Keratinocyte (primary cell): ENCODE measurements around the gene SSTR1. TPM values are rescaled to one million over a fixed set of nuclear protein-coding genes. Genes with fewer than 3 reads are reported as not detected.

Experiments used
- DNase-seq: peaks from one replicate; pipeline ENCODE4 v3.0.0-alpha.2; 2011; ENCODE audit warnings: low read depth, missing footprints, low spot score
- FAIRE-seq: peaks from 2 replicates; lab custom pipeline; 2011; peaks lifted over from hg19 to GRCh38; lab: Jason Lieb, UNC
- H2AFZ ChIP-seq: 2 replicates; pipeline ENCODE4 v1.6.0; 2012; ENCODE audit warnings: low read length, control low read depth, inconsistent platforms; ENCODE audit not compliant: control insufficient read depth
- H3K27ac ChIP-seq: 2 replicates; pipeline ENCODE4 v1.5.1; 2011; ENCODE audit warnings: low read length; ENCODE audit not compliant: control insufficient read depth, insufficient read depth
- H3K27me3 ChIP-seq: 3 replicates; pipeline ENCODE4 v1.6.0; 2011; ENCODE audit warnings: low read length; ENCODE audit not compliant: control insufficient read depth, insufficient read depth; ENCODE audit errors: extremely low read depth
- H3K36me3 ChIP-seq, 2 experiments: 2 replicates in 1 of 2; 3 replicates in 1 of 2; pipeline ENCODE4 v1.5.1; 2011; ENCODE audit warnings: low read length in 2 of 2, mild to moderate bottlenecking in 1 of 2; ENCODE audit not compliant: control insufficient read depth in 2 of 2, insufficient read depth in 2 of 2; ENCODE audit errors: extremely low read depth in 1 of 2
- H3K4me1 ChIP-seq: 3 replicates; pipeline ENCODE4 v1.5.1; 2011; ENCODE audit warnings: low read length; ENCODE audit not compliant: control insufficient read depth, insufficient read depth; ENCODE audit errors: extremely low read depth
- H3K4me2 ChIP-seq: 3 replicates; pipeline ENCODE4 v1.6.0; 2011; ENCODE audit warnings: low read depth, low read length; ENCODE audit not compliant: control insufficient read depth, insufficient read depth; ENCODE audit errors: extremely low read depth
- H3K4me3 ChIP-seq, 3 experiments: fragments of 200-600 bp in 1 of 3; sonication (generic) in 1 of 3; 2 replicates in 2 of 3; 3 replicates in 1 of 3; pipeline ENCODE4 v1.5.1; 2011 to 2016; ENCODE audit warnings: low read length in 3 of 3, mild to moderate bottlenecking in 3 of 3, control low read depth in 2 of 3, inconsistent platforms in 1 of 3, low read depth in 1 of 3, mixed read lengths in 1 of 3, mixed run types in 1 of 3, moderate library complexity in 1 of 3; ENCODE audit not compliant: control insufficient read depth in 2 of 3, insufficient read depth in 2 of 3; ENCODE audit errors: extremely low read depth in 1 of 3
- H3K79me2 ChIP-seq: 2 replicates; pipeline ENCODE4 v1.6.0; 2012; ENCODE audit warnings: low read length; ENCODE audit not compliant: control insufficient read depth, insufficient read depth
- H3K9ac ChIP-seq: 3 replicates; pipeline ENCODE4 v1.6.0; 2011; ENCODE audit warnings: low read length; ENCODE audit not compliant: control insufficient read depth, insufficient read depth; ENCODE audit errors: extremely low read depth
- H3K9me1 ChIP-seq: 3 replicates; pipeline ENCODE4 v1.6.0; 2011; ENCODE audit warnings: low read length; ENCODE audit not compliant: control insufficient read depth, insufficient read depth; ENCODE audit errors: extremely low read depth
- H3K9me3 ChIP-seq: 2 replicates; pipeline ENCODE4 v1.5.1; 2012; ENCODE audit warnings: low read depth, low read length; ENCODE audit not compliant: control insufficient read depth
- H4K20me1 ChIP-seq: 3 replicates; pipeline ENCODE4 v1.6.0; 2011; ENCODE audit warnings: low read length; ENCODE audit not compliant: control insufficient read depth, insufficient read depth; ENCODE audit errors: extremely low read depth
- EZH2 ChIP-seq: IDR thresholded peaks from one replicate; pipeline ENCODE4 v1.6.1; 2012; ENCODE audit warnings: inconsistent platforms, mild to moderate bottlenecking, low read length, moderate library complexity
- dilution Hi-C: fragments of 300-500 bp; cut with MboI; formaldehyde crosslinking; loops from one replicate; pipeline ENCODE4 v1.7.0; 2020; ENCODE audit warnings: low sequenced_read_pairs; ENCODE audit not compliant: extremely low pct_ligation_motif_present
- polyA plus RNA-seq, 5 experiments: library from polyadenylated mRNA; depleted of rRNA in 3 of 5; stranded (reverse) in 3 of 5; stranded (forward) in 1 of 5; unstranded in 1 of 5; fragments of >200 nt; gene quantifications; 1 replicate in 1 of 5; 2 replicates in 3 of 5; 3 replicates in 1 of 5; pipeline versions ENCODE4 v1.2.1 to v1.2.3, GENCODE V29; 2011 to 2012; ENCODE audit warnings: missing spikeins in 2 of 5, low read depth in 1 of 5, low replicate concordance in 1 of 5
- TF ChIP-seq, protein P1 (sequence below), 3 experiments: IDR thresholded peaks in 1 of 3; conservative IDR thresholded peaks in 1 of 3; optimal IDR thresholded peaks in 1 of 3; 2 replicates in 2 of 3; 3 replicates in 1 of 3; pipeline versions ENCODE3 to v1.5.1; 2011; ENCODE audit warnings: low read length in 3 of 3, mild to moderate bottlenecking in 3 of 3, moderate library complexity in 2 of 3, control low read depth in 1 of 3, inconsistent platforms in 1 of 3; ENCODE audit not compliant: insufficient read depth in 2 of 3; ENCODE audit errors: extremely low read depth in 1 of 3

Gene SSTR1
- polyA plus RNA-seq, 1 donor (not counting 4 experiments of a cell fraction or from before 2014, with no cell fraction given), result 0.05 TPM

DNA sequence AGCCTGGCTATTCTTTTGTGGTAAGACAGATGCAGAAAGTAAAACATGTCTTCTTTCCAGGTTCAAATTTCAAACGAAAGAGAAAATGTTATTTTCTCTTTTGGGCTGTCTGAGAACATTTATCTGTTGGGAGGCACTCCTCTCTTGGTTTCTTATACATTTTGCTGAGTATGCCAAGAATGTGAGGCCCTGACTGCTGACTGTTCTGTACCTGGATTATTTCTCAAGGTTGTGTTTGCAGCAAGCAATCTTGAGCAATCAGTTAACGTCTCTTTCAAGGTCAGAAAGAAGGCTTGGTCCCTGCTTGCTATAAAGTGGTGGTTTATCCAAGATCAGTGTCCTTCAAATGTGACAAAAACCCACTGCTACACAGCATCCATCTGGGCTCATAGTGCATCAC lies 9.8 kb downstream of the SSTR1 start:
- H2AFZ ChIP-seq, result no peak overlapping the region
- no peaks in the 10 kb centered on the region for H4K20me1 ChIP-seq
- dilution Hi-C loops, result no loop called here
- no peaks in the 10 kb centered on the region for H3K9me1 ChIP-seq
- FAIRE-seq (no peak), DNase-seq (no peak)
- no peak overlapping the region for H3K9ac ChIP-seq
- no peaks in the 10 kb centered on the region for H3K36me3 ChIP-seq
- no peak overlapping the region for H3K4me3 ChIP-seq
- H3K4me2 ChIP-seq, result no peak overlapping the region
- no peaks in the 10 kb centered on the region for H3K27me3 ChIP-seq
- no peaks in the 10 kb centered on the region for H3K9me3 ChIP-seq
- no peak for TF ChIP-seq EZH2
- H3K4me1 ChIP-seq, result no peaks in the 10 kb centered on the region
- no peak overlapping the region for H3K27ac ChIP-seq
- no peaks in the 10 kb centered on the region for H3K79me2 ChIP-seq

DNA sequence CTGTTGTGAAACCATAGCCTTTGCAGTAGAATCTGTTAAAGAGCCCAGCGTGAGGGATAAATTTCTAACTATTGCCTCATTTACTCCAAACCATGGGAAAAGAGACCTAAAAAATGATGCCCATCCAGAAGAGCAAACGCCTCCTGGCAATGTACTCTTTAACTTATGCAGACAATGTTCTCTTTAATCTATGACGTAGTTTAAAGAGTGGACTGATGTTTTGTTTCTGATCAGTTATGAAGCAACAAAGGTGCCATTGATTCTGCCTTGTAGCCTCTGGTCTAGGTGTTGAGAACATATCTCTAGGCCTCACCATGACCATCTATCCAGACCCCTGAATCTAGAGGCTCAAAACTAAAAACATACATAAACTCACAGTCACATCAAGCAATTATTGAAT lies 13.4 kb downstream of the SSTR1 start:
- Histone ChIP-seq H4K20me1 (no peaks in the 10 kb centered on the region), H3K4me3 (no peak overlapping the region), H3K9me3 (no peaks in the 10 kb centered on the region), H2AFZ (no peak overlapping the region), H3K27ac (no peak overlapping the region), H3K4me2 (no peak overlapping the region), H3K9ac (no peak overlapping the region), H3K9me1 (no peaks in the 10 kb centered on the region), H3K27me3 (no peaks in the 10 kb centered on the region), H3K36me3 (no peaks in the 10 kb centered on the region), H3K79me2 (no peaks in the 10 kb centered on the region), H3K4me1 (no peaks in the 10 kb centered on the region)
- dilution Hi-C loops, result no loop called here
- DNase-seq (no peak), FAIRE-seq (no peak)
- TF ChIP-seq, protein P1, sequence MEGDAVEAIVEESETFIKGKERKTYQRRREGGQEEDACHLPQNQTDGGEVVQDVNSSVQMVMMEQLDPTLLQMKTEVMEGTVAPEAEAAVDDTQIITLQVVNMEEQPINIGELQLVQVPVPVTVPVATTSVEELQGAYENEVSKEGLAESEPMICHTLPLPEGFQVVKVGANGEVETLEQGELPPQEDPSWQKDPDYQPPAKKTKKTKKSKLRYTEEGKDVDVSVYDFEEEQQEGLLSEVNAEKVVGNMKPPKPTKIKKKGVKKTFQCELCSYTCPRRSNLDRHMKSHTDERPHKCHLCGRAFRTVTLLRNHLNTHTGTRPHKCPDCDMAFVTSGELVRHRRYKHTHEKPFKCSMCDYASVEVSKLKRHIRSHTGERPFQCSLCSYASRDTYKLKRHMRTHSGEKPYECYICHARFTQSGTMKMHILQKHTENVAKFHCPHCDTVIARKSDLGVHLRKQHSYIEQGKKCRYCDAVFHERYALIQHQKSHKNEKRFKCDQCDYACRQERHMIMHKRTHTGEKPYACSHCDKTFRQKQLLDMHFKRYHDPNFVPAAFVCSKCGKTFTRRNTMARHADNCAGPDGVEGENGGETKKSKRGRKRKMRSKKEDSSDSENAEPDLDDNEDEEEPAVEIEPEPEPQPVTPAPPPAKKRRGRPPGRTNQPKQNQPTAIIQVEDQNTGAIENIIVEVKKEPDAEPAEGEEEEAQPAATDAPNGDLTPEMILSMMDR (optimal IDR thresholded peaks at IDR 0.05 in 1 of 3, IDR thresholded peaks at IDR 0.05 in 1 of 3, conservative IDR thresholded peaks at IDR 0.05 in 1 of 3; ENCODE audit: extremely low read depth in 1 of 3, insufficient read depth in 2 of 3, low read length in 3 of 3), result no peak
- TF ChIP-seq EZH2, result no peak

DNA sequence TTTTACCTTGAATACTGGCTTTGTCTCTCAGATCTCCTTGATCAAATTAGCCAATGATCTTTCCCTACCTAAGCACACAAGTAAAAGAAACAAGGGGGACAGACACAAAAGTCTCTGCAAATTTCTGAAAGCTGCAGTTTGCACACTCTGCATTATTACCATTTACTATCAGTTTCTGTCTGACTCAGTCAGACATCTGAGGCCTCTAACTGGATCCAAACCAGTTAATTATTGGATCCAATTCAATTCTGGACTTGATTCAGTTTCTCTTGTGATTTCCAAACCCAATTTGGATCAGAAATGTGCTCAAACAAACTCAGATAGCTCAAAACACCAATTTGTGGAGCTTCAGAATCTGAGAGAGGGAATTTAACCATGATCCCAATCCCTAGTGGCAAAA lies 16.6 kb downstream of the SSTR1 start:
- Histone ChIP-seq H3K36me3 (no peaks in the 10 kb centered on the region), H3K9ac (no peak overlapping the region), H3K79me2 (no peaks in the 10 kb centered on the region), H3K4me3 (no peak overlapping the region), H4K20me1 (no peaks in the 10 kb centered on the region), H3K4me2 (no peak overlapping the region), H2AFZ (no peak overlapping the region), H3K4me1 (no peaks in the 10 kb centered on the region), H3K9me3 (no peaks in the 10 kb centered on the region), H3K27ac (no peak overlapping the region), H3K9me1 (no peaks in the 10 kb centered on the region), H3K27me3 (no peaks in the 10 kb centered on the region)
- dilution Hi-C loops, result no loop called here
- TF ChIP-seq, protein P1 (optimal IDR thresholded peaks at IDR 0.05 in 1 of 3, IDR thresholded peaks at IDR 0.05 in 1 of 3, conservative IDR thresholded peaks at IDR 0.05 in 1 of 3; ENCODE audit: extremely low read depth in 1 of 3, insufficient read depth in 2 of 3, low read length in 3 of 3), result no peak
- no peak for TF ChIP-seq EZH2
- DNase-seq (no peak), FAIRE-seq (no peak)
